ENCODE data around the gene FAM13A. TPM values are rescaled to one million over a fixed set of nuclear protein-coding genes. Genes with fewer than 3 reads are reported as not detected.

FAM13A gene
- total and polyA plus RNA-seq, 2 of the 8 experiments (the other 6 are each of a cell fraction or from before 2014, with no cell fraction given): 7.1 to 16.5 TPM

GRCh38 chr4:88975958-88976774, 80.8 kb downstream of the FAM13A start:
- Histone ChIP-seq H2BK5ac (ENCODE audit: low read depth, low read length) (no peak overlapping the region), H2BK20ac (ENCODE audit: low read length) (no peak overlapping the region), H4K91ac (replicated peaks; ENCODE audit: insufficient read length, low read length) (no peak overlapping the region), H4K20me1 (replicated peaks in 1 of 2; ENCODE audit: control insufficient read depth in 1 of 2, insufficient read depth in 2 of 2, low read length in 2 of 2) (no peaks in the 10 kb centered on the region), H3K56ac (replicated peaks; ENCODE audit: insufficient read length, low read depth, low read length) (no peak overlapping the region), H3K4me3 (ENCODE audit: extremely low read depth in 1 of 4, insufficient read depth in 2 of 4, low read depth in 3 of 4, low read length in 4 of 4) (no peak overlapping the region), H3K27me3 (replicated peaks in 1 of 4; ENCODE audit: control insufficient read depth in 3 of 4, extremely low read depth in 1 of 4, insufficient read depth in 3 of 4, low read length in 3 of 4) (no peaks in the 10 kb centered on the region), H3K23ac (ENCODE audit: insufficient read length) (no peak overlapping the region), H3K79me1 (ENCODE audit: low read depth, low read length) (no peaks in the 10 kb centered on the region), H2BK15ac (ENCODE audit: low read length) (no peak overlapping the region), H3K9ac (replicated peaks in 1 of 4; ENCODE audit: extremely low read depth in 1 of 4, low read depth in 3 of 4, low read length in 3 of 4) (no peak overlapping the region), H3K36me3 (ENCODE audit: control insufficient read depth in 2 of 4, insufficient read depth in 4 of 4, low read length in 3 of 4) (no peaks in the 10 kb centered on the region), H3K23me2 (ENCODE audit: low read depth, low read length) (no peaks in the 10 kb centered on the region), H3K9me3 (ENCODE audit: insufficient read depth in 2 of 2, low read depth in 1 of 2, low read length in 1 of 2) (no peaks in the 10 kb centered on the region), H4K8ac (ENCODE audit: extremely low read depth, insufficient read depth, low read length) (no peak overlapping the region), H2BK120ac (replicated peaks; ENCODE audit: low read depth, low read length) (no peak overlapping the region), H2AFZ (ENCODE audit: low read length) (no peak overlapping the region), H2BK12ac (ENCODE audit: low read depth, low read length) (no peak overlapping the region), H3K79me2 (ENCODE audit: control insufficient read depth in 1 of 2, insufficient read depth in 2 of 2, low read length in 2 of 2) (no peaks in the 10 kb centered on the region), H4K5ac (ENCODE audit: insufficient read length, low read depth, low read length) (no peak overlapping the region), H2AK5ac (ENCODE audit: low read depth, low read length) (no peak overlapping the region), H3K4me1 (replicated peaks in 1 of 4; ENCODE audit: control insufficient read depth in 3 of 4, insufficient read depth in 4 of 4, low read length in 3 of 4) (no peaks in the 10 kb centered on the region), H3K14ac (ENCODE audit: insufficient read length) (no peak overlapping the region), H3K4me2 (ENCODE audit: insufficient read depth in 1 of 2, low read depth in 2 of 2, low read length in 2 of 2) (no peak overlapping the region), H3K4ac (replicated peaks; ENCODE audit: insufficient read length, low read depth, low read length) (no peak overlapping the region), H3K18ac (ENCODE audit: extremely low read depth, low read length) (no peak overlapping the region), H3K27ac (ENCODE audit: low read depth, low read length) (no peak overlapping the region)
- ChIA-PET POLR2A (ENCODE audit: partially characterized antibody) (no interaction called here), CTCF (ENCODE audit: partially characterized antibody) (no interaction called here)
- FAIRE-seq (no peak), DNase-seq (ENCODE audit: low read depth in 1 of 2, low spot score in 2 of 2) (no peak)
- 92% methylated on average over 6 of the region's 6 CpGs; no CpG with 5 or more reads in 1 of the 2 experiments for WGBS, 2 experiments (ENCODE audit: extremely low coverage in 1 of 2, insufficient coverage in 1 of 2, insufficient read length in 1 of 2, insufficient replicate concordance in 2 of 2, low coverage in 1 of 2, low lambda C conversion rate in 2 of 2, missing lambda C conversion rate in 1 of 2)
- TF ChIP-seq GTF2F1 (IDR thresholded peaks at IDR 0.05; ENCODE audit: borderline replicate concordance, low read depth, low read length) (no peak), JUND (IDR thresholded peaks at IDR 0.05; ENCODE audit: low read length) (no peak), TBP (IDR thresholded peaks at IDR 0.05; ENCODE audit: low read depth, low read length) (no peak), CHD2 (IDR thresholded peaks at IDR 0.05; ENCODE audit: low read length) (no peak), FOSL1 (IDR thresholded peaks at IDR 0.05; ENCODE audit: insufficient read depth, low read depth, low read length) (no peak), SRF (IDR thresholded peaks at IDR 0.05; ENCODE audit: low read depth, low read length) (no peak), BRCA1 (IDR thresholded peaks at IDR 0.05; ENCODE audit: low read depth, low read length) (no peak), SP2 (IDR thresholded peaks at IDR 0.05; ENCODE audit: low read length) (no peak), GABPA (IDR thresholded peaks at IDR 0.05; ENCODE audit: borderline replicate concordance, insufficient read depth, low read length) (no peak), SAP30 (IDR thresholded peaks at IDR 0.05; ENCODE audit: insufficient read depth, insufficient replicate concordance, low read length) (no peak), JUN (IDR thresholded peaks at IDR 0.05; ENCODE audit: low read depth, low read length) (no peak)
- TF ChIP-seq, protein P1, sequence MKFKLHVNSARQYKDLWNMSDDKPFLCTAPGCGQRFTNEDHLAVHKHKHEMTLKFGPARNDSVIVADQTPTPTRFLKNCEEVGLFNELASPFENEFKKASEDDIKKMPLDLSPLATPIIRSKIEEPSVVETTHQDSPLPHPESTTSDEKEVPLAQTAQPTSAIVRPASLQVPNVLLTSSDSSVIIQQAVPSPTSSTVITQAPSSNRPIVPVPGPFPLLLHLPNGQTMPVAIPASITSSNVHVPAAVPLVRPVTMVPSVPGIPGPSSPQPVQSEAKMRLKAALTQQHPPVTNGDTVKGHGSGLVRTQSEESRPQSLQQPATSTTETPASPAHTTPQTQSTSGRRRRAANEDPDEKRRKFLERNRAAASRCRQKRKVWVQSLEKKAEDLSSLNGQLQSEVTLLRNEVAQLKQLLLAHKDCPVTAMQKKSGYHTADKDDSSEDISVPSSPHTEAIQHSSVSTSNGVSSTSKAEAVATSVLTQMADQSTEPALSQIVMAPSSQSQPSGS (IDR thresholded peaks at IDR 0.05; ENCODE audit: low read length): no peak

Data from H1 (cell line).